ENCODE measurements around the gene JAK2.

DNA sequence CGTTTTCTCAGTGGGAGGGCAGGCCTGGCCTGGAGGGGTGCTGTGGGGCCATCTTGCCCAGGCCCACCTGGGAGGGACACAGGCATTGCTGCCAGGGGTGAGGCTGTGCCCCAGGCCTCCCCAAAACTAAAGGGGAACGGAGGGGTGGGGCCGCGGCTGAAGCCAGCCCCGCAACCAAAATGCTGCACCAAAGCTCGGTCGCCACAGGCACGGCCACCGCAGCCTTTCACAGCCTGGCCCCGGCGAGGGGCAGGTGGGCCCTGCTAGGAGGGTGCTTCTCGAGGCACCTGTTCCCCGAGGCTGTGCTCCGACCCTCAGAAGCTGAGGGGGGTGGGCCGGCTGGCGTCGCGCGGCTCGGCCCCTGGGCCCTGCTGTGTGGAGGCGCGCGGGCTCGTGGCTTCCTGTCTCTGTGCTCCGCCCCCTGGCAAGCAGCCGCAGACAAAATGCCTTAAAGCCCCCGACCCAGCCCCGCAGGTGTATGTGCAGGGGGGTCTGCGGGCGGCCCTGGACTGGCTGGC lies 57.6 kb downstream of the JAK2 start:
- TF ChIP-seq, protein P1, sequence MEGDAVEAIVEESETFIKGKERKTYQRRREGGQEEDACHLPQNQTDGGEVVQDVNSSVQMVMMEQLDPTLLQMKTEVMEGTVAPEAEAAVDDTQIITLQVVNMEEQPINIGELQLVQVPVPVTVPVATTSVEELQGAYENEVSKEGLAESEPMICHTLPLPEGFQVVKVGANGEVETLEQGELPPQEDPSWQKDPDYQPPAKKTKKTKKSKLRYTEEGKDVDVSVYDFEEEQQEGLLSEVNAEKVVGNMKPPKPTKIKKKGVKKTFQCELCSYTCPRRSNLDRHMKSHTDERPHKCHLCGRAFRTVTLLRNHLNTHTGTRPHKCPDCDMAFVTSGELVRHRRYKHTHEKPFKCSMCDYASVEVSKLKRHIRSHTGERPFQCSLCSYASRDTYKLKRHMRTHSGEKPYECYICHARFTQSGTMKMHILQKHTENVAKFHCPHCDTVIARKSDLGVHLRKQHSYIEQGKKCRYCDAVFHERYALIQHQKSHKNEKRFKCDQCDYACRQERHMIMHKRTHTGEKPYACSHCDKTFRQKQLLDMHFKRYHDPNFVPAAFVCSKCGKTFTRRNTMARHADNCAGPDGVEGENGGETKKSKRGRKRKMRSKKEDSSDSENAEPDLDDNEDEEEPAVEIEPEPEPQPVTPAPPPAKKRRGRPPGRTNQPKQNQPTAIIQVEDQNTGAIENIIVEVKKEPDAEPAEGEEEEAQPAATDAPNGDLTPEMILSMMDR (optimal IDR thresholded peaks at IDR 0.05 in 1 of 3, IDR thresholded peaks at IDR 0.05 in 1 of 3, conservative IDR thresholded peaks at IDR 0.05 in 1 of 3; ENCODE audit: extremely low read depth in 1 of 3, insufficient read depth in 2 of 3, low read length in 3 of 3), result no peak
- no peak for TF ChIP-seq EZH2 (IDR thresholded peaks at IDR 0.05; ENCODE audit: low read length)

Data from keratinocyte (primary cell).